Measurements from ENCODE around the gene ELOB.
A peak's percentile ranks its signal among the peaks of the same experiment; 100 is the strongest.

ELOB gene

DNA sequence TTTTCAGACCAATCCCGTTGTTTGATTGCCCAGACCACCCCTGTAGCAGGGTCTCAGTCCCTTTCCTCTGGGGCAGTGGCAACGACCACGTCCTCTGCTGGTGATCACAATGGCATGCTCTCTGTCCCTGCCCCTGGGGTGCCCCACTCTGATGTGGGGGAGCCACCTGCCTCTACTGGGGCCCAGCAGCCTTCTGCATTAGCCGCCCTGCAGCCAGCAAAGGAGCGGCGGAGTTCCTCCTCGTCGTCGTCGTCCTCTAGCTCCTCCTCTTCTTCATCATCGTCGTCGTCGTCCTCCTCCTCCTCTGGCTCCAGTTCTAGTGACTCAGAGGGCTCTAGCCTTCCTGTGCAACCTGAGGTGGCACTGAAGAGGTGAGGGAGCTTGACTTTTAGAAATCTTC is 9.2 kb downstream of the ELOB start:
- Histone ChIP-seq H3K9ac (ENCODE audit: low read length) (no peak overlapping the region), H2BK120ac (ENCODE audit: insufficient read depth, low read length, poor library complexity) (no peak overlapping the region), H3K27ac (ENCODE audit: low read depth, low read length) (no peak overlapping the region), H3K79me2 (ENCODE audit: control insufficient read depth, insufficient read depth, low read length, poor library complexity) (no peaks in the 10 kb centered on the region), H4K8ac (ENCODE audit: low read depth, low read length) (no peak overlapping the region), H3K4me2 (ENCODE audit: low read length) (no peak overlapping the region), H3K14ac (ENCODE audit: low read length) (no peak overlapping the region), H3K4me1 (ENCODE audit: control insufficient read depth in 1 of 2, insufficient read depth in 2 of 2, low read length in 2 of 2) (no peaks in the 10 kb centered on the region), H2BK12ac (ENCODE audit: low read length) (no peak overlapping the region), H4K91ac (ENCODE audit: low read depth, low read length) (no peak overlapping the region), H3K23ac (ENCODE audit: low read length) (no peak overlapping the region), H2BK5ac (ENCODE audit: low read depth, low read length, poor library complexity) (no peak overlapping the region), H3K27me3 (ENCODE audit: insufficient read depth, low read length) (no peaks in the 10 kb centered on the region), H3K18ac (ENCODE audit: low read length) (peak overlapping the region; percentile 34), H3K36me3 (ENCODE audit: control insufficient read depth in 1 of 2, insufficient read depth in 2 of 2, low read length in 2 of 2) (peaks cover 85 to 97% of the 10 kb centered on the region in 2 experiments), H2AK5ac (ENCODE audit: low read length) (no peak overlapping the region), H3K4me3 (ENCODE audit: low read depth, low read length) (no peak overlapping the region), H3K79me1 (ENCODE audit: low read length) (no peaks in the 10 kb centered on the region), H3K4ac (ENCODE audit: low read depth, low read length) (no peak overlapping the region), H2AFZ (ENCODE audit: insufficient read depth, low read length, poor library complexity) (peak overlapping the region; percentile 15), H3K9me3 (ENCODE audit: insufficient read depth, low read depth, low read length) (peaks cover 5% of the 10 kb centered on the region), H4K12ac (ENCODE audit: low read depth, low read length) (no peak overlapping the region)
- no peak for DNase-seq
- no CpG with 5 or more reads among the region's 14 CpGs for WGBS (ENCODE audit: extremely low coverage, insufficient coverage, insufficient read length)

DNA sequence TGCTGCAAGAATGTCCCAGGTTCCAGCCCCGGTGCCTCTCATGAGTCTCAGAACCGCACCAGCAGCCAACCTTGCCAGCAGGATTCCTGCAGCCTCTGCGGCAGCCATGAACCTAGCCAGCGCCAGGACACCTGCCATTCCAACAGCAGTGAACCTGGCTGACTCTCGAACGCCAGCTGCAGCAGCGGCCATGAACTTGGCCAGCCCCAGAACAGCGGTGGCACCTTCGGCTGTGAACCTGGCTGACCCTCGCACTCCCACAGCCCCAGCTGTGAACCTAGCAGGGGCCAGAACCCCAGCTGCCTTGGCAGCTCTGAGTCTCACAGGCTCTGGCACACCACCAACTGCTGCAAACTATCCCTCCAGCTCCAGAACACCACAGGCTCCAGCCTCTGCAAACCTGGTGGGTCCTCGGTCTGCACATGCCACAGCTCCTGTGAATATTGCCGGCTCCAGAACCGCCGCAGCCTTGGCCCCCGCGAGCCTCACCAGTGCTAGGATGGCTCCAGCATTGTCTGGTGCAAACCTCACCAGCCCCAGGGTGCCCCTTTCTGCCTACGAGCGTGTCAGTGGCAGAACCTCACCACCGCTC is 9.8 kb downstream of the ELOB start:
- H3K27ac ChIP-seq (ENCODE audit: low read depth, low read length): no peak overlapping the region
- H3K27me3 ChIP-seq (ENCODE audit: insufficient read depth, low read length): no peaks in the 10 kb centered on the region
- peaks cover 6% of the 10 kb centered on the region for H3K9me3 ChIP-seq (ENCODE audit: insufficient read depth, low read depth, low read length)
- no peaks in the 10 kb centered on the region for H3K79me1 ChIP-seq (ENCODE audit: low read length)
- peak overlapping the region; percentile 25 for H3K18ac ChIP-seq (ENCODE audit: low read length)
- no peak overlapping the region for H3K4me3 ChIP-seq (ENCODE audit: low read depth, low read length)
- H2AK5ac ChIP-seq (ENCODE audit: low read length): no peak overlapping the region
- DNase-seq: no peak
- H3K23ac ChIP-seq (ENCODE audit: low read length): no peak overlapping the region
- no peak overlapping the region for H3K9ac ChIP-seq (ENCODE audit: low read length)
- H3K79me2 ChIP-seq (ENCODE audit: control insufficient read depth, insufficient read depth, low read length, poor library complexity): no peaks in the 10 kb centered on the region
- no peak overlapping the region for H2AFZ ChIP-seq (ENCODE audit: insufficient read depth, low read length, poor library complexity)
- H2BK5ac ChIP-seq (ENCODE audit: low read depth, low read length, poor library complexity): no peak overlapping the region
- no peak overlapping the region for H3K4me2 ChIP-seq (ENCODE audit: low read length)
- no peak overlapping the region for H4K91ac ChIP-seq (ENCODE audit: low read depth, low read length)
- no peak overlapping the region for H4K8ac ChIP-seq (ENCODE audit: low read depth, low read length)
- no peak overlapping the region for H3K4ac ChIP-seq (ENCODE audit: low read depth, low read length)
- no peak overlapping the region for H2BK12ac ChIP-seq (ENCODE audit: low read length)
- H3K4me1 ChIP-seq (ENCODE audit: control insufficient read depth in 1 of 2, insufficient read depth in 2 of 2, low read length in 2 of 2): no peaks in the 10 kb centered on the region
- H3K36me3 ChIP-seq (ENCODE audit: control insufficient read depth in 1 of 2, insufficient read depth in 2 of 2, low read length in 2 of 2): peaks cover 88 to 99% of the 10 kb centered on the region in 2 experiments
- peak overlapping the region; percentile 12 for H4K12ac ChIP-seq (ENCODE audit: low read depth, low read length)
- no CpG with 5 or more reads among the region's 19 CpGs for WGBS (ENCODE audit: extremely low coverage, insufficient coverage, insufficient read length)
- H3K14ac ChIP-seq (ENCODE audit: low read length): no peak overlapping the region
- H2BK120ac ChIP-seq (ENCODE audit: insufficient read depth, low read length, poor library complexity): no peak overlapping the region

DNA sequence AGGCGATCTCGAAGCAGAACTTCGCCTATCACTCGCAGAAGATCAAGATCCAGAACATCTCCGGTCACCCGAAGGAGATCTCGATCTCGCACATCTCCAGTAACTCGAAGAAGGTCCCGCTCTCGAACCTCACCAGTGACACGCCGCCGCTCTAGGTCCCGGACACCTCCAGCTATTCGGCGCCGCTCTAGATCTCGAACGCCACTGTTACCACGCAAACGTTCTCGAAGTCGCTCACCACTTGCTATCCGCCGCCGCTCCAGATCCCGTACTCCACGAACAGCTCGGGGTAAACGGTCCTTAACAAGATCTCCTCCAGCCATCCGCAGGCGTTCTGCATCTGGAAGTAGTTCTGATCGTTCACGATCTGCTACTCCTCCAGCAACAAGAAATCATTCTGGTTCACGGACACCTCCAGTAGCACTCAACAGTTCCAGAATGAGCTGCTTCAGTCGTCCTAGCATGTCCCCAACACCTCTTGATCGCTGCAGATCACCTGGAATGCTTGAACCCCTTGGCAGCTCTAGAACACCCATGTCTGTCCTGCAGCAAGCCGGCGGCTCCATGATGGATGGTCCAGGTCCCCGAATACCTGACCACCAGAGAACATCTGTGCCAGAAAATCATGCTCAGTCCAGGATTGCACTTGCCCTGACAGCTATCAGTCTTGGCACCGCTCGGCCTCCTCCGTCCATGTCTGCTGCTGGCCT is 10.5 kb downstream of the ELOB start:
- no CpG with 5 or more reads among the region's 44 CpGs for WGBS (ENCODE audit: extremely low coverage, insufficient coverage, insufficient read length)
- H4K91ac ChIP-seq (ENCODE audit: low read depth, low read length): no peak overlapping the region
- H3K4me1 ChIP-seq (ENCODE audit: control insufficient read depth in 1 of 2, insufficient read depth in 2 of 2, low read length in 2 of 2): no peaks in the 10 kb centered on the region
- H3K4me3 ChIP-seq (ENCODE audit: low read depth, low read length): no peak overlapping the region
- no peak overlapping the region for H3K14ac ChIP-seq (ENCODE audit: low read length)
- no peak overlapping the region for H3K18ac ChIP-seq (ENCODE audit: low read length)
- H2BK5ac ChIP-seq (ENCODE audit: low read depth, low read length, poor library complexity): no peak overlapping the region
- no peak for DNase-seq
- H3K4ac ChIP-seq (ENCODE audit: low read depth, low read length): no peak overlapping the region
- no peak overlapping the region for H3K9ac ChIP-seq (ENCODE audit: low read length)
- no peaks in the 10 kb centered on the region for H3K79me2 ChIP-seq (ENCODE audit: control insufficient read depth, insufficient read depth, low read length, poor library complexity)
- no peaks in the 10 kb centered on the region for H3K27me3 ChIP-seq (ENCODE audit: insufficient read depth, low read length)
- H2AK5ac ChIP-seq (ENCODE audit: low read length): no peak overlapping the region
- no peaks in the 10 kb centered on the region for H3K79me1 ChIP-seq (ENCODE audit: low read length)
- no peak overlapping the region for H3K27ac ChIP-seq (ENCODE audit: low read depth, low read length)
- no peak overlapping the region for H4K12ac ChIP-seq (ENCODE audit: low read depth, low read length)
- no peak overlapping the region for H3K23ac ChIP-seq (ENCODE audit: low read length)
- peaks cover 88 to 99% of the 10 kb centered on the region in 2 experiments for H3K36me3 ChIP-seq (ENCODE audit: control insufficient read depth in 1 of 2, insufficient read depth in 2 of 2, low read length in 2 of 2)
- H2BK120ac ChIP-seq (ENCODE audit: insufficient read depth, low read length, poor library complexity): no peak overlapping the region
- H3K4me2 ChIP-seq (ENCODE audit: low read length): no peak overlapping the region
- no peak overlapping the region for H4K8ac ChIP-seq (ENCODE audit: low read depth, low read length)
- no peak overlapping the region for H2AFZ ChIP-seq (ENCODE audit: insufficient read depth, low read length, poor library complexity)
- H2BK12ac ChIP-seq (ENCODE audit: low read length): no peak overlapping the region
- peaks cover 10% of the 10 kb centered on the region for H3K9me3 ChIP-seq (ENCODE audit: insufficient read depth, low read depth, low read length)

DNA sequence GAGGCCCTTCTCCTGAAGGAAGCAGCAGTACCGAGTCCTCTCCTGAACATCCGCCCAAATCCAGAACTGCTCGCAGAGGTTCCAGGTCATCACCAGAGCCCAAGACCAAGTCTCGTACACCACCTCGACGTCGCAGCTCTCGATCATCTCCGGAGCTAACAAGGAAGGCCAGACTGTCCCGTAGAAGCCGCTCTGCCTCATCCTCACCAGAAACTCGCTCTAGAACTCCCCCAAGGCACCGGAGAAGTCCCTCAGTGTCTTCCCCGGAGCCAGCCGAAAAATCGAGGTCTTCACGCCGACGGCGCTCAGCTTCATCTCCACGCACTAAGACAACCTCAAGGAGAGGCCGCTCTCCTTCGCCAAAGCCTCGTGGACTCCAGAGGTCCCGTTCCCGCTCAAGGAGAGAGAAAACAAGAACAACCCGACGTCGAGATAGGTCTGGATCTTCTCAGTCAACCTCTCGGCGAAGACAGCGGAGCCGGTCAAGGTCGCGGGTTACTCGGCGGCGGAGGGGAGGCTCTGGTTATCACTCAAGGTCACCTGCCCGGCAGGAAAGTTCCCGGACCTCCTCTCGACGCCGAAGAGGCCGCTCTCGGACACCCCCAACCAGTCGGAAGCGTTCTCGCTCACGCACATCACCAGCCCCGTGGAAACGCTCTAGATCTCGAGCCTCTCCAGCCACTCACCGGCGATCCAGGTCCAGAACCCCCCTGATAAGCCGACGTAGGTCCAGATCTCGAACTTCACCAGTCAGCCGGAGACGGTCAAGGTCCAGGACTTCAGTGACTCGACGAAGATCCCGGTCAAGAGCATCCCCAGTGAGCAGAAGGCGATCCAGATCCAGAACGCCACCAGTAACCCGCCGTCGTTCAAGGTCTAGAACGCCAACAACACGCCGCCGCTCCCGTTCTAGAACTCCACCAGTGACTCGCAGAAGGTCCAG is 11.3 kb downstream of the ELOB start:
- Histone ChIP-seq H3K23ac (ENCODE audit: low read length) (no peak overlapping the region), H3K14ac (ENCODE audit: low read length) (no peak overlapping the region), H3K27me3 (ENCODE audit: insufficient read depth, low read length) (no peaks in the 10 kb centered on the region), H2BK12ac (ENCODE audit: low read length) (no peak overlapping the region), H4K12ac (ENCODE audit: low read depth, low read length) (no peak overlapping the region), H3K4ac (ENCODE audit: low read depth, low read length) (peak overlapping the region; percentile 17), H3K4me1 (ENCODE audit: control insufficient read depth in 1 of 2, insufficient read depth in 2 of 2, low read length in 2 of 2) (no peaks in the 10 kb centered on the region), H2AK5ac (ENCODE audit: low read length) (no peak overlapping the region), H3K4me2 (ENCODE audit: low read length) (no peak overlapping the region), H3K79me2 (ENCODE audit: control insufficient read depth, insufficient read depth, low read length, poor library complexity) (no peaks in the 10 kb centered on the region), H3K36me3 (ENCODE audit: control insufficient read depth in 1 of 2, insufficient read depth in 2 of 2, low read length in 2 of 2) (peaks cover 84 to 95% of the 10 kb centered on the region in 2 experiments), H3K4me3 (ENCODE audit: low read depth, low read length) (no peak overlapping the region), H2BK5ac (ENCODE audit: low read depth, low read length, poor library complexity) (no peak overlapping the region), H3K27ac (ENCODE audit: low read depth, low read length) (no peak overlapping the region), H2BK120ac (ENCODE audit: insufficient read depth, low read length, poor library complexity) (no peak overlapping the region), H3K9me3 (ENCODE audit: insufficient read depth, low read depth, low read length) (peaks cover 12% of the 10 kb centered on the region), H4K8ac (ENCODE audit: low read depth, low read length) (no peak overlapping the region), H4K91ac (ENCODE audit: low read depth, low read length) (no peak overlapping the region), H2AFZ (ENCODE audit: insufficient read depth, low read length, poor library complexity) (no peak overlapping the region), H3K79me1 (ENCODE audit: low read length) (no peaks in the 10 kb centered on the region), H3K9ac (ENCODE audit: low read length) (no peak overlapping the region), H3K18ac (ENCODE audit: low read length) (no peak overlapping the region)
- DNase-seq: no peak
- no CpG with 5 or more reads among the region's 73 CpGs for WGBS (ENCODE audit: extremely low coverage, insufficient coverage, insufficient read length)

Data from trophoblast cell (in vitro differentiated cells and primary cell).